GM23338 (cell line): ENCODE measurements around the gene THSD7A. TPM values are rescaled to one million over a fixed set of nuclear protein-coding genes. Genes with fewer than 3 reads are reported as not detected.

Experiments
- ATAC-seq: fragments of 200-7000 bp; cut with Tn5 transposase; 3 replicates; pipeline ENCODE4 v1.9.1; 2020
- DNase-seq: peaks from one replicate; pipeline ENCODE4 v3.0.0-alpha.2; 2015; ENCODE audit warnings: low spot score
- H2AFZ ChIP-seq: fragments of 200-600 bp; sonication (generic); 2 replicates; pipeline ENCODE4 v1.8.0; 2016; ENCODE audit warnings: antibody characterized with exemption, mild to moderate bottlenecking, moderate library complexity
- H3F3A ChIP-seq: fragments of 200-600 bp; sonication (generic); replicated peaks from 2 replicates; pipeline ENCODE4 v1.8.0; 2017; ENCODE audit warnings: antibody characterized with exemption, mixed run types, low read depth
- H3K27ac ChIP-seq: fragments of 200-600 bp; sonication (generic); 2 replicates; pipeline ENCODE4 v1.6.1; 2016; ENCODE audit warnings: low read depth
- H3K27me3 ChIP-seq: fragments of 200-600 bp; sonication (generic); 2 replicates; pipeline ENCODE4 v1.8.0; 2016; ENCODE audit warnings: mild to moderate bottlenecking, mixed run types, moderate library complexity; ENCODE audit not compliant: insufficient read depth
- H3K36me3 ChIP-seq: fragments of 200-600 bp; sonication (generic); 2 replicates; pipeline ENCODE4 v1.8.0; 2016; ENCODE audit warnings: mild to moderate bottlenecking; ENCODE audit not compliant: insufficient read depth
- H3K4me1 ChIP-seq: fragments of 200-600 bp; sonication (generic); 2 replicates; pipeline ENCODE4 v1.8.0; 2016; ENCODE audit warnings: mild to moderate bottlenecking, moderate library complexity; ENCODE audit not compliant: insufficient read depth
- H3K4me2 ChIP-seq: fragments of 200-600 bp; sonication (generic); 2 replicates; pipeline ENCODE4 v1.7.1; 2017; ENCODE audit warnings: mixed run types
- H3K4me3 ChIP-seq: fragments of 200-600 bp; sonication (generic); 2 replicates; pipeline ENCODE4 v1.6.1; 2016; ENCODE audit warnings: mixed run types
- H3K79me2 ChIP-seq: fragments of 200-600 bp; sonication (generic); replicated peaks from 2 replicates; pipeline ENCODE4 v1.8.0; 2017; ENCODE audit warnings: mild to moderate bottlenecking; ENCODE audit not compliant: insufficient read depth
- H3K9me2 ChIP-seq: fragments of 200-600 bp; sonication (generic); 2 replicates; pipeline ENCODE4 v1.8.0; 2017; ENCODE audit not compliant: insufficient read depth
- H4K20me1 ChIP-seq: fragments of 200-600 bp; sonication (generic); replicated peaks from 2 replicates; pipeline ENCODE4 v1.8.0; 2017; ENCODE audit warnings: mild to moderate bottlenecking; ENCODE audit not compliant: insufficient read depth
- H3K27ac Mint-ChIP-seq: 2 replicates; pipeline ENCODE4 v1.8.0; 2020; ENCODE audit warnings: inconsistent platforms, mild to moderate bottlenecking, moderate library complexity, mixed read lengths
- H3K27me3 Mint-ChIP-seq: 3 replicates; pipeline ENCODE4 v1.8.0; 2022; ENCODE audit warnings: low read depth, mild to moderate bottlenecking, moderate library complexity, mixed read lengths, inconsistent platforms; ENCODE audit not compliant: insufficient read depth, poor library complexity
- H3K36me3 Mint-ChIP-seq: 3 replicates; pipeline ENCODE4 v1.8.0; 2021; ENCODE audit warnings: low read depth, mild to moderate bottlenecking, inconsistent platforms, moderate library complexity, mixed read lengths
- H3K4me1 Mint-ChIP-seq: 3 replicates; pipeline ENCODE4 v1.8.0; 2020; ENCODE audit warnings: mild to moderate bottlenecking, inconsistent platforms, mixed read lengths
- H3K4me3 Mint-ChIP-seq: 3 replicates; pipeline ENCODE4 v1.8.0; 2021; ENCODE audit warnings: moderate library complexity, mild to moderate bottlenecking, inconsistent platforms, mixed read lengths
- H3K9me3 Mint-ChIP-seq: 3 replicates; pipeline ENCODE4 v1.8.0; 2020; ENCODE audit warnings: moderate library complexity, mild to moderate bottlenecking, inconsistent platforms, mixed read lengths
- CREB1 ChIP-seq: fragments of 250-450 bp; sonication (Bioruptor Pico); IDR thresholded peaks from 2 replicates; pipeline ENCODE4 v1.5.0; 2020; ENCODE audit warnings: low read depth, mild to moderate bottlenecking, moderate library complexity
- JUNB ChIP-seq: IDR thresholded peaks from one replicate; pipeline ENCODE4 v1.6.1; 2016; ENCODE audit warnings: antibody characterized with exemption; ENCODE audit not compliant: unreplicated experiment
- REST ChIP-seq: IDR thresholded peaks from one replicate; pipeline ENCODE4 v1.6.1; 2018; ENCODE audit warnings: antibody characterized with exemption; ENCODE audit not compliant: unreplicated experiment
- STAT1 ChIP-seq: IDR thresholded peaks from one replicate; pipeline ENCODE4 v1.6.1; 2016; ENCODE audit warnings: antibody characterized with exemption; ENCODE audit not compliant: unreplicated experiment
- polyA plus RNA-seq: library from polyadenylated mRNA; unstranded; fragments of >200 nt; fragmentation: Nextera tagmentation; extraction: Ambion mirVana; gene quantifications from 2 replicates; pipeline ENCODE4 v1.2.1, GENCODE V29; 2016
- total RNA-seq: library from RNA; depleted of rRNA; stranded (reverse); fragments of >200 nt; shearing (Covaris generic); gene quantifications from 2 replicates; pipeline ENCODE4 v1.2.3, GENCODE V29; 2014
- TF ChIP-seq, protein P1 (sequence below): fragments of 250-450 bp; sonication (Bioruptor Pico); IDR thresholded peaks from 2 replicates; pipeline ENCODE4 v1.5.0; 2020; ENCODE audit warnings: mild to moderate bottlenecking, moderate library complexity
- TF ChIP-seq, protein P2 (sequence below), 2 experiments: fragments of 200-600 bp in 1 of 2; sonication (generic) in 1 of 2; conservative IDR thresholded peaks; 2 replicates each; pipeline versions ENCODE4 v1.5.1 to v1.6.1; 2016 to 2017; ENCODE audit warnings: antibody characterized with exemption in 2 of 2, low read depth in 2 of 2, mild to moderate bottlenecking in 2 of 2, moderate library complexity in 1 of 2

The THSD7A gene
- total and polyA plus RNA-seq, 2 experiments from 2014 or later = 1.3 to 2.1 TPM

GRCh38 chr7:11448323-11448722 lies 383.7 kb downstream of the THSD7A start:
- Mint-ChIP-seq H3K27me3 (no peaks in the 10 kb centered on the region), H3K4me1 (no peaks in the 10 kb centered on the region), H3K9me3 (no peaks in the 10 kb centered on the region), H3K4me3 (no peak overlapping the region), H3K27ac (no peak overlapping the region), H3K36me3 (no peaks in the 10 kb centered on the region)
- H4K20me1 ChIP-seq = no peaks in the 10 kb centered on the region
- ATAC-seq (no peak), DNase-seq (no peak)
- no peak overlapping the region for H3K4me2 ChIP-seq
- H3K4me3 ChIP-seq = no peak overlapping the region
- H3K4me1 ChIP-seq = no peaks in the 10 kb centered on the region
- no peak for TF ChIP-seq JUNB
- TF ChIP-seq, protein P1, sequence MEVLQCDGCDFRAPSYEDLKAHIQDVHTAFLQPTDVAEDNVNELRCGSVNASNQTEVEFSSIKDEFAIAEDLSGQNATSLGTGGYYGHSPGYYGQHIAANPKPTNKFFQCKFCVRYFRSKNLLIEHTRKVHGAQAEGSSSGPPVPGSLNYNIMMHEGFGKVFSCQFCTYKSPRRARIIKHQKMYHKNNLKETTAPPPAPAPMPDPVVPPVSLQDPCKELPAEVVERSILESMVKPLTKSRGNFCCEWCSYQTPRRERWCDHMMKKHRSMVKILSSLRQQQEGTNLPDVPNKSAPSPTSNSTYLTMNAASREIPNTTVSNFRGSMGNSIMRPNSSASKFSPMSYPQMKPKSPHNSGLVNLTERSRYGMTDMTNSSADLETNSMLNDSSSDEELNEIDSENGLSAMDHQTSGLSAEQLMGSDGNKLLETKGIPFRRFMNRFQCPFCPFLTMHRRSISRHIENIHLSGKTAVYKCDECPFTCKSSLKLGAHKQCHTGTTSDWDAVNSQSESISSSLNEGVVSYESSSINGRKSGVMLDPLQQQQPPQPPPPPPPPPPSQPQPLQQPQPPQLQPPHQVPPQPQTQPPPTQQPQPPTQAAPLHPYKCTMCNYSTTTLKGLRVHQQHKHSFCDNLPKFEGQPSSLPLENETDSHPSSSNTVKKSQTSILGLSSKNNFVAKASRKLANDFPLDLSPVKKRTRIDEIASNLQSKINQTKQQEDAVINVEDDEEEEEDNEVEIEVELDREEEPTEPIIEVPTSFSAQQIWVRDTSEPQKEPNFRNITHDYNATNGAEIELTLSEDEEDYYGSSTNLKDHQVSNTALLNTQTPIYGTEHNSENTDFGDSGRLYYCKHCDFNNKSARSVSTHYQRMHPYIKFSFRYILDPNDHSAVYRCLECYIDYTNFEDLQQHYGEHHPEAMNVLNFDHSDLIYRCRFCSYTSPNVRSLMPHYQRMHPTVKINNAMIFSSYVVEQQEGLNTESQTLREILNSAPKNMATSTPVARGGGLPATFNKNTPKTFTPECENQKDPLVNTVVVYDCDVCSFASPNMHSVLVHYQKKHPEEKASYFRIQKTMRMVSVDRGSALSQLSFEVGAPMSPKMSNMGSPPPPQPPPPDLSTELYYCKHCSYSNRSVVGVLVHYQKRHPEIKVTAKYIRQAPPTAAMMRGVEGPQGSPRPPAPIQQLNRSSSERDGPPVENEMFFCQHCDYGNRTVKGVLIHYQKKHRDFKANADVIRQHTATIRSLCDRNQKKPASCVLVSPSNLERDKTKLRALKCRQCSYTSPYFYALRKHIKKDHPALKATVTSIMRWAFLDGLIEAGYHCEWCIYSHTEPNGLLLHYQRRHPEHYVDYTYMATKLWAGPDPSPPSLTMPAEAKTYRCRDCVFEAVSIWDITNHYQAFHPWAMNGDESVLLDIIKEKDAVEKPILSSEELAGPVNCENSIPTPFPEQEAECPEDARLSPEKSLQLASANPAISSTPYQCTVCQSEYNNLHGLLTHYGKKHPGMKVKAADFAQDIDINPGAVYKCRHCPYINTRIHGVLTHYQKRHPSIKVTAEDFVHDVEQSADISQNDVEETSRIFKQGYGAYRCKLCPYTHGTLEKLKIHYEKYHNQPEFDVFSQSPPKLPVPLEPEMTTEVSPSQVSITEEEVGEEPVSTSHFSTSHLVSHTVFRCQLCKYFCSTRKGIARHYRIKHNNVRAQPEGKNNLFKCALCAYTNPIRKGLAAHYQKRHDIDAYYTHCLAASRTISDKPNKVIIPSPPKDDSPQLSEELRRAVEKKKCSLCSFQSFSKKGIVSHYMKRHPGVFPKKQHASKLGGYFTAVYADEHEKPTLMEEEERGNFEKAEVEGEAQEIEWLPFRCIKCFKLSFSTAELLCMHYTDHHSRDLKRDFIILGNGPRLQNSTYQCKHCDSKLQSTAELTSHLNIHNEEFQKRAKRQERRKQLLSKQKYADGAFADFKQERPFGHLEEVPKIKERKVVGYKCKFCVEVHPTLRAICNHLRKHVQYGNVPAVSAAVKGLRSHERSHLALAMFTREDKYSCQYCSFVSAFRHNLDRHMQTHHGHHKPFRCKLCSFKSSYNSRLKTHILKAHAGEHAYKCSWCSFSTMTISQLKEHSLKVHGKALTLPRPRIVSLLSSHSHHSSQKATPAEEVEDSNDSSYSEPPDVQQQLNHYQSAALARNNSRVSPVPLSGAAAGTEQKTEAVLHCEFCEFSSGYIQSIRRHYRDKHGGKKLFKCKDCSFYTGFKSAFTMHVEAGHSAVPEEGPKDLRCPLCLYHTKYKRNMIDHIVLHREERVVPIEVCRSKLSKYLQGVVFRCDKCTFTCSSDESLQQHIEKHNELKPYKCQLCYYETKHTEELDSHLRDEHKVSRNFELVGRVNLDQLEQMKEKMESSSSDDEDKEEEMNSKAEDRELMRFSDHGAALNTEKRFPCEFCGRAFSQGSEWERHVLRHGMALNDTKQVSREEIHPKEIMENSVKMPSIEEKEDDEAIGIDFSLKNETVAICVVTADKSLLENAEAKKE (CRISPR knock-in tag) = no peak
- TF ChIP-seq, protein P2, sequence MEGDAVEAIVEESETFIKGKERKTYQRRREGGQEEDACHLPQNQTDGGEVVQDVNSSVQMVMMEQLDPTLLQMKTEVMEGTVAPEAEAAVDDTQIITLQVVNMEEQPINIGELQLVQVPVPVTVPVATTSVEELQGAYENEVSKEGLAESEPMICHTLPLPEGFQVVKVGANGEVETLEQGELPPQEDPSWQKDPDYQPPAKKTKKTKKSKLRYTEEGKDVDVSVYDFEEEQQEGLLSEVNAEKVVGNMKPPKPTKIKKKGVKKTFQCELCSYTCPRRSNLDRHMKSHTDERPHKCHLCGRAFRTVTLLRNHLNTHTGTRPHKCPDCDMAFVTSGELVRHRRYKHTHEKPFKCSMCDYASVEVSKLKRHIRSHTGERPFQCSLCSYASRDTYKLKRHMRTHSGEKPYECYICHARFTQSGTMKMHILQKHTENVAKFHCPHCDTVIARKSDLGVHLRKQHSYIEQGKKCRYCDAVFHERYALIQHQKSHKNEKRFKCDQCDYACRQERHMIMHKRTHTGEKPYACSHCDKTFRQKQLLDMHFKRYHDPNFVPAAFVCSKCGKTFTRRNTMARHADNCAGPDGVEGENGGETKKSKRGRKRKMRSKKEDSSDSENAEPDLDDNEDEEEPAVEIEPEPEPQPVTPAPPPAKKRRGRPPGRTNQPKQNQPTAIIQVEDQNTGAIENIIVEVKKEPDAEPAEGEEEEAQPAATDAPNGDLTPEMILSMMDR (conservative IDR thresholded peaks at IDR 0.05; ENCODE audit: low read depth in 2 of 2) = no peak
- no peak for TF ChIP-seq REST
- TF ChIP-seq CREB1 = no peak
- no peak for TF ChIP-seq STAT1
- H3K27ac ChIP-seq = no peak overlapping the region
- no peaks in the 10 kb centered on the region for H3K9me2 ChIP-seq
- H3K27me3 ChIP-seq = no peaks in the 10 kb centered on the region
- no peaks in the 10 kb centered on the region for H3K36me3 ChIP-seq
- no peak overlapping the region for H2AFZ ChIP-seq
- H3K79me2 ChIP-seq = no peaks in the 10 kb centered on the region
- no peaks in the 10 kb centered on the region for H3F3A ChIP-seq
